OCI-LY7 (cell line): ENCODE measurements around the gene PPP1R14B.

Source experiments
- CTCF ChIP-seq: fragments of 200-600 bp; sonication (generic); conservative IDR thresholded peaks from 2 replicates; pipeline ENCODE4 v1.5.1; 2014; ENCODE audit warnings: mild to moderate bottlenecking, antibody characterized with exemption, low read length, moderate library complexity, mixed read lengths
- EZH2phosphoT487 ChIP-seq: fragments of 200-600 bp; sonication (generic); IDR thresholded peaks from 2 replicates; pipeline ENCODE4 v1.6.1; 2018; ENCODE audit warnings: low read depth, borderline replicate concordance, mild to moderate bottlenecking, mixed run types, antibody characterized with exemption, low read length, moderate library complexity, mixed read lengths

DNA sequence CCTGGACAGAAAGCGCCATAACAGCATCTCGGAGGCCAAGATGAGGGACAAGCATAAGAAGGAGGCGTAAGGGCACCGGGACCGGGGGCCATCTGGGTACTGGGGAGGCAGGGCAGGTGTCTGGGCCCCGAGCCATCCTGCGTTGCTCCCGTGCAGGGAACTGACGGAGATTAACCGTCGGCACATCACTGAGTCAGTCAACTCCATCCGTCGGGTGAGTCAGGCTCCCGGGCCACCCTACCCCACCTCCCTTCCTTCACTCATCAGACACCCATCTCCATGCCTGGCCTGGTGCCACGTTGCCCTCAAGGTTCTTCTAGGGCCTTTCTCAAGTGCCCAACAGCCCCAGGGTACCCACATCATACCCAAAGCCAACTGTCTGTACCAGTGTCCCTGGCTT is 19.6 kb upstream of the PPP1R14B start:
- no peak for TF ChIP-seq CTCF
- TF ChIP-seq EZH2phosphoT487: no peak
